Stimulated activated CD4-positive, alpha-beta T cell treated with anti-CD3 and anti-CD28 coated beads, Interleukin-12 subunit alpha, Interleukin-12 subunit beta, amount 100 ng/mL, for 4 hours (primary cell): Measurements from ENCODE around the gene SERPINA3.
"Not testable (repeated sequence)": the region's sequence is repeated elsewhere in the genome, so short reads cannot be mapped to it uniquely, and the experiment has no call there.

Source experiments
- DNase-seq: peaks from one replicate; pipeline ENCODE4 v3.0.0-alpha.2; 2020

The SERPINA3 gene

GRCh38 chr14:94586635-94587034, 25.6 kb upstream of the SERPINA3 start:
- no peak for DNase-seq

GRCh38 chr14:94588311-94588710, 23.9 kb upstream of the SERPINA3 start:
- no peak for DNase-seq

GRCh38 chr14:94591073-94591472, 21.1 kb upstream of the SERPINA3 start:
- DNase-seq: no peak

- no peak for DNase-seq
These were observed 20.3 kb upstream of the SERPINA3 start for GRCh38 chr14:94591871-94592270.

GRCh38 chr14:94592457-94592856, 19.7 kb upstream of the SERPINA3 start:
- DNase-seq: no peak

GRCh38 chr14:94593376-94593748, 18.8 kb upstream of the SERPINA3 start:
- no peak for DNase-seq

GRCh38 chr14:94593749-94594431, 18.3 kb upstream of the SERPINA3 start:
- DNase-seq: no peak

- DNase-seq: no peak
These were observed 17.8 kb upstream of the SERPINA3 start for GRCh38 chr14:94594441-94594840.

- no peak for DNase-seq
These were observed 16.3 kb upstream of the SERPINA3 start for GRCh38 chr14:94595912-94596311.

- DNase-seq: no peak
These were observed 15.8 kb upstream of the SERPINA3 start for GRCh38 chr14:94596361-94596760.

GRCh38 chr14:94597788-94598187, 14.4 kb upstream of the SERPINA3 start:
- no peak for DNase-seq

- DNase-seq: no peak
These were observed 13.7 kb upstream of the SERPINA3 start for GRCh38 chr14:94598506-94598815.

GRCh38 chr14:94598816-94599655, 13.2 kb upstream of the SERPINA3 start:
- DNase-seq: no peak

GRCh38 chr14:94599656-94600004, 12.6 kb upstream of the SERPINA3 start:
- no peak for DNase-seq

GRCh38 chr14:94600148-94600545, 12.0 kb upstream of the SERPINA3 start:
- no peak for DNase-seq

- DNase-seq: no peak
These were observed 10.3 kb upstream of the SERPINA3 start for GRCh38 chr14:94601884-94602391.

GRCh38 chr14:94602722-94603121, 9.5 kb upstream of the SERPINA3 start:
- DNase-seq: no peak

- DNase-seq: no peak
These were observed 6.8 kb upstream of the SERPINA3 start for GRCh38 chr14:94605361-94605760.

GRCh38 chr14:94608966-94609365, 3.2 kb upstream of the SERPINA3 start:
- DNase-seq: not testable (repeated sequence)

- DNase-seq: no peak
These were observed 1.0 kb upstream of the SERPINA3 start for GRCh38 chr14:94611179-94611578.

GRCh38 chr14:94612580-94613554, 676 bp downstream of the SERPINA3 start:
- DNase-seq: no peak

- DNase-seq: no peak
These were observed 1.8 kb downstream of the SERPINA3 start for GRCh38 chr14:94613720-94614644.
